Pancreas (tissue), 10 donors: ENCODE results near the gene WFIKKN1. TPM values are rescaled to one million over a fixed set of nuclear protein-coding genes. Genes with fewer than 3 reads are reported as not detected.
A peak's percentile ranks its signal among the peaks of the same experiment; 100 is the strongest.

Experiments
- ATAC-seq, 4 donors: fragments of 200-7000 bp; cut with Tn5 transposase; one replicate each; pipeline versions ENCODE4 v1.8.0 to v1.9.1; 2020; ENCODE audit warnings: mild to moderate bottlenecking in 4 of 4, moderate library complexity in 4 of 4
- DNase-seq, 6 donors: peaks; one replicate each; pipeline ENCODE4 v3.0.0-alpha.2; 2020
- FAIRE-seq: peaks from 2 replicates; lab custom pipeline; 2012; peaks lifted over from hg19 to GRCh38; lab: Jason Lieb, UNC
- H3K27ac ChIP-seq, 4 donors: fragments of 200-600 bp; sonication (generic); 1 replicate in 3 of 4; 2 replicates in 1 of 4; pipeline versions ENCODE4 v1.5.0 to v1.8.0; 2020
- H3K27me3 ChIP-seq, 4 donors: fragments of 200-600 bp; one replicate each; pipeline ENCODE4 v1.8.0; 2021
- H3K36me3 ChIP-seq, 3 donors: fragments of 200-600 bp; sonication (generic) in 1 of 3; one replicate each; pipeline versions ENCODE4 v1.5.0 to v1.8.0; 2020 to 2021
- H3K4me1 ChIP-seq, 3 donors: fragments of 200-600 bp; one replicate each; pipeline ENCODE4 v1.8.0; 2021
- H3K4me3 ChIP-seq, 4 donors: fragments of 200-600 bp; sonication (generic) in 2 of 4; one replicate each; pipeline versions ENCODE4 v1.5.0 to v1.8.0; 2020 to 2021
- H3K9me3 ChIP-seq, 4 donors: fragments of 200-600 bp; one replicate each; pipeline ENCODE4 v1.8.0; 2021
- CTCF ChIP-seq, 4 donors: fragments of 200-600 bp; sonication (generic) in 3 of 4; IDR thresholded peaks; one replicate each; pipeline versions ENCODE4 v1.5.0 to v1.8.0; 2021; ENCODE audit warnings: antibody characterized with exemption in 4 of 4
- WGBS, 2 donors: extraction: QIAGEN DNeasy Blood & Tissue Kit; methylation state at CpG; one replicate each; pipeline ENCODE4 v1.1.7; 2013; 5-methylcytosine and 5-hydroxymethylcytosine counted together
- intact Hi-C, 3 donors: fragments of 100-400 bp; cut with DNase I; formaldehyde crosslinking; loops; one replicate each; pipeline versions ENCODE4 v1.11.1 to v1.14.2; 2022
- polyA plus RNA-seq, 2 donors: library from polyadenylated mRNA; stranded (reverse); fragments of 200-250 nt; gene quantifications; one replicate each; pipeline ENCODE4 v1.2.3, GENCODE V29; 2013
- total RNA-seq, 6 donors: library from RNA; stranded (reverse); fragmentation: NEBNext Ultra II Directional in 4 of 6; extraction: Animal tissue kit (Norgen Biotek cat#: 25700) in 4 of 6; gene quantifications; one replicate each; pipeline versions ENCODE4 v1.2.1 to v1.2.4, GENCODE V29; 2021 to 2023
- donor health status: healthy with polysubstance abuse.
- donor health status: DM: no; HTN: no; CAD: no; lungs with moderate emphysema.
- donor health status: DM: no; HTN: no; CAD: no.
- donor health status: control.
- donor health status: control.
- donor health status: Bipolar disorder and iron deficiency.
- donor health status: DM: yes; HTN: yes; CAD: no.
- donor health status: DM: no; HTN: no; CAD: no.
- donor health status: DM: no; HTN: no; CAD: no.
- donor health status: DM: yes; HTN: yes; CAD: no.

WFIKKN1 gene
- total and polyA plus RNA-seq, 8 donors = 0.75 to 13.8 (median 1.7) TPM

GRCh38 chr16:630249-630814, 453 bp upstream of the WFIKKN1 start:
- no peak overlapping the region for H3K4me3 ChIP-seq
- no peaks in the 10 kb centered on the region for H3K27me3 ChIP-seq
- 60 to 67% methylated on average over 29 of the region's 29 CpGs for WGBS, 2 donors
- H3K36me3 ChIP-seq = peaks cover 0 to 42% (median 11%) of the 10 kb centered on the region in 3 donors
- H3K9me3 ChIP-seq = no peaks in the 10 kb centered on the region
- no peak for TF ChIP-seq CTCF (IDR thresholded peaks at IDR 0.05)
- DNase-seq (peak in 3 of 6 donors; percentile 15 to 81 (median 51)), FAIRE-seq (no peak), ATAC-seq (peak in 3 of 4 donors; percentile 4 to 6 (median 5))
- no peak overlapping the region for H3K27ac ChIP-seq
- peaks cover 3 to 6% (median 5%) of the 10 kb centered on the region in 3 donors for H3K4me1 ChIP-seq
- intact Hi-C loops = no loop called here

GRCh38 chr16:631808-632358, 1.1 kb downstream of the WFIKKN1 start:
- no peak for ATAC-seq
- Histone ChIP-seq H3K4me1 (peaks cover 3 to 6% (median 5%) of the 10 kb centered on the region in 3 donors), H3K36me3 (peaks cover 0 to 27% (median 5%) of the 10 kb centered on the region in 3 donors), H3K27me3 (no peaks in the 10 kb centered on the region), H3K4me3 (no peak overlapping the region), H3K27ac (no peak overlapping the region), H3K9me3 (no peaks in the 10 kb centered on the region)
- DNase-seq = peak in 1 of 6 donors; percentile 20
- no peak for FAIRE-seq
- no peak for TF ChIP-seq CTCF (IDR thresholded peaks at IDR 0.05)
- WGBS, 2 donors = 38 to 58% methylated on average over 9 of the region's 9 CpGs
- intact Hi-C loops = no loop called here

GRCh38 chr16:632486-633335, 1.9 kb downstream of the WFIKKN1 start:
- DNase-seq = peak in 4 of 6 donors; percentile 17 to 80 (median 52)
- Histone ChIP-seq H3K4me3 (no peak overlapping the region), H3K4me1 (peaks cover 8 to 10% (median 8%) of the 10 kb centered on the region in 3 donors), H3K27ac (no peak overlapping the region), H3K27me3 (no peaks in the 10 kb centered on the region), H3K9me3 (no peaks in the 10 kb centered on the region), H3K36me3 (peaks cover 0 to 18% (median 5%) of the 10 kb centered on the region in 3 donors)
- intact Hi-C loops = no loop called here
- no peak for FAIRE-seq
- 94% methylated on average over 67 of the region's 67 CpGs for WGBS, 2 donors
- no peak for ATAC-seq
- TF ChIP-seq CTCF (IDR thresholded peaks at IDR 0.05) = no peak

- 96 to 98% methylated on average over 72 to 74 of the region's 74 CpGs for WGBS, 2 donors
- H3K4me1 ChIP-seq = peaks cover 12 to 16% (median 14%) of the 10 kb centered on the region in 3 donors
- FAIRE-seq = no peak
- intact Hi-C loops = no loop called here
- no peak overlapping the region for H3K27ac ChIP-seq
- no peaks in the 10 kb centered on the region for H3K9me3 ChIP-seq
- ATAC-seq = no peak
- H3K27me3 ChIP-seq = no peaks in the 10 kb centered on the region
- H3K36me3 ChIP-seq = peaks cover 0 to 13% (median 0%) of the 10 kb centered on the region in 3 donors
- H3K4me3 ChIP-seq = no peak overlapping the region
- DNase-seq = peak in 3 of 6 donors; percentile 32 to 78 (median 53)
- no peak for TF ChIP-seq CTCF (IDR thresholded peaks at IDR 0.05)
These were observed 2.7 kb downstream of the WFIKKN1 start for GRCh38 chr16:633336-634050.
